Breast epithelium (tissue), 4 donors: Measurements from ENCODE around the gene GRK5. TPM values are rescaled to one million over a fixed set of nuclear protein-coding genes. Genes with fewer than 3 reads are reported as not detected.

Experiments
- DNase-seq, 2 donors: peaks; one replicate each; pipeline ENCODE4 v3.0.0-alpha.2; 2019; ENCODE audit warnings: low spot score in 2 of 2
- H3K27ac ChIP-seq, 2 donors: fragments of 200-600 bp; sonication (generic) in 1 of 2; one replicate each; pipeline ENCODE4 v1.5.1; 2016 to 2019; ENCODE audit warnings: mild to moderate bottlenecking in 1 of 2
- H3K27me3 ChIP-seq, 2 donors: fragments of 200-600 bp; sonication (generic) in 1 of 2; one replicate each; pipeline versions ENCODE4 v1.5.1 to v1.6.0; 2017 to 2019; ENCODE audit warnings: control low read depth in 1 of 2, mild to moderate bottlenecking in 1 of 2
- H3K36me3 ChIP-seq: fragments of 200-600 bp; one replicate; pipeline ENCODE4 v1.5.1; 2019
- H3K4me1 ChIP-seq, 2 donors: fragments of 200-600 bp; sonication (generic); one replicate each; pipeline ENCODE4 v1.5.1; 2016 to 2019; ENCODE audit warnings: control low read depth in 1 of 2
- H3K4me3 ChIP-seq, 3 donors: fragments of 200-600 bp; sonication (generic); 1 replicate in 2 of 3; 2 replicates in 1 of 3; pipeline ENCODE4 v1.5.1; 2016 to 2019; ENCODE audit warnings: mild to moderate bottlenecking in 3 of 3, moderate library complexity in 2 of 3
- H3K9me3 ChIP-seq, 2 donors: fragments of 200-600 bp; sonication (generic) in 1 of 2; one replicate each; pipeline ENCODE4 v1.5.1; 2016 to 2019; ENCODE audit warnings: control low read depth in 1 of 2
- CTCF ChIP-seq, 3 donors: fragments of 450-650 bp; IDR thresholded peaks; one replicate each; pipeline ENCODE4 v1.5.1; 2016 to 2017; ENCODE audit warnings: antibody characterized with exemption in 3 of 3, mild to moderate bottlenecking in 3 of 3, moderate library complexity in 3 of 3
- POLR2A ChIP-seq: fragments of 450-650 bp; IDR thresholded peaks from one replicate; pipeline ENCODE4 v1.6.1; 2016; ENCODE audit warnings: antibody characterized with exemption, mild to moderate bottlenecking, moderate library complexity
- POLR2AphosphoS5 ChIP-seq, 3 donors: sonication (generic); formaldehyde crosslinking; IDR thresholded peaks; one replicate each; pipeline ENCODE4 v1.6.1; 2017; ENCODE audit warnings: antibody characterized with exemption in 3 of 3
- intact Hi-C: fragments of 100-400 bp; cut with DNase I; formaldehyde crosslinking; loops from one replicate; pipeline ENCODE4 v1.15.1; 2023; ENCODE audit warnings: low total_unique reads
- total RNA-seq, 3 donors: library from RNA; depleted of rRNA; stranded (reverse); fragments of >200 nt; gene quantifications; one replicate each; pipeline ENCODE4 v1.1.0, GENCODE V29; 2016

Gene GRK5
- total RNA-seq, 3 donors from 2014 or later, result 14.9 to 20.6 (median 15.2) TPM

- H3K27me3 ChIP-seq, result no peaks in the 10 kb centered on the region
- no peak for TF ChIP-seq CTCF (IDR thresholded peaks at IDR 0.05)
- no peak for TF ChIP-seq POLR2AphosphoS5 (IDR thresholded peaks at IDR 0.05)
- no peak for TF ChIP-seq POLR2A
- H3K36me3 ChIP-seq, result no peaks in the 10 kb centered on the region
- H3K9me3 ChIP-seq, result no peaks in the 10 kb centered on the region
- no peak for DNase-seq
- H3K27ac ChIP-seq, result no peak overlapping the region
- no peak overlapping the region for H3K4me3 ChIP-seq
- intact Hi-C loops, result loop anchor here (10.0 kb wide), 1 partner anchor 99 kb away; the partner anchor contains the start of gene GRK5
- H3K4me1 ChIP-seq, result no peaks in the 10 kb centered on the region
Measured at GRCh38 chr10:119303886-119304285, 96.5 kb downstream of the GRK5 start.

GRCh38 chr10:119304541-119304940, 97.2 kb downstream of the GRK5 start:
- no peak for DNase-seq
- TF ChIP-seq POLR2A (no peak), POLR2AphosphoS5 (IDR thresholded peaks at IDR 0.05) (no peak), CTCF (IDR thresholded peaks at IDR 0.05) (no peak)
- Histone ChIP-seq H3K27ac (no peak overlapping the region), H3K4me1 (no peaks in the 10 kb centered on the region), H3K27me3 (no peaks in the 10 kb centered on the region), H3K4me3 (no peak overlapping the region), H3K36me3 (no peaks in the 10 kb centered on the region), H3K9me3 (no peaks in the 10 kb centered on the region)
- intact Hi-C loops, result loop anchor here (10.0 kb wide), 1 partner anchor 100 kb away; the partner anchor contains the start of gene GRK5

GRCh38 chr10:119305860-119306513, 98.6 kb downstream of the GRK5 start:
- Histone ChIP-seq H3K9me3 (no peaks in the 10 kb centered on the region), H3K4me3 (peak overlapping the region in 1 of 3 donors; percentile 25), H3K36me3 (no peaks in the 10 kb centered on the region), H3K4me1 (no peaks in the 10 kb centered on the region), H3K27ac (peak overlapping the region; percentile 64 to 80), H3K27me3 (no peaks in the 10 kb centered on the region)
- DNase-seq, result peak in 1 of 2 donors; percentile 51
- intact Hi-C loops, result loop anchor here (10.0 kb wide), 1 partner anchor 101 kb away; the partner anchor contains the start of gene GRK5
- TF ChIP-seq POLR2A, result no peak
- peak in 2 of 3 donors; percentile 50 to 85 for TF ChIP-seq POLR2AphosphoS5 (IDR thresholded peaks at IDR 0.05)

- Histone ChIP-seq H3K9me3 (no peaks in the 10 kb centered on the region), H3K27me3 (no peaks in the 10 kb centered on the region), H3K27ac (peak overlapping the region; percentile 64 to 80), H3K36me3 (no peaks in the 10 kb centered on the region), H3K4me1 (no peaks in the 10 kb centered on the region), H3K4me3 (peak overlapping the region in 1 of 3 donors; percentile 25)
- no peak for TF ChIP-seq CTCF (IDR thresholded peaks at IDR 0.05)
- intact Hi-C loops, result loop anchor here (10.0 kb wide), 1 partner anchor 102 kb away; the partner anchor contains the start of gene GRK5
- no peak for DNase-seq
Measured at GRCh38 chr10:119306514-119306951, 99.2 kb downstream of the GRK5 start.

- H3K27me3 ChIP-seq, result no peaks in the 10 kb centered on the region
- H3K27ac ChIP-seq, result peak overlapping the region in 1 of 2 donors; percentile 5
- H3K9me3 ChIP-seq, result no peaks in the 10 kb centered on the region
- no peak for DNase-seq
- no peaks in the 10 kb centered on the region for H3K4me1 ChIP-seq
- H3K4me3 ChIP-seq, result no peak overlapping the region
- intact Hi-C loops, result loop anchor here (10.0 kb wide), 1 partner anchor 102 kb away; the partner anchor contains the start of gene GRK5
- H3K36me3 ChIP-seq, result no peaks in the 10 kb centered on the region
- TF ChIP-seq POLR2A (no peak), CTCF (IDR thresholded peaks at IDR 0.05) (no peak), POLR2AphosphoS5 (IDR thresholded peaks at IDR 0.05) (no peak)
Measured at GRCh38 chr10:119306986-119307392, 99.6 kb downstream of the GRK5 start.
